ENCODE data around the gene TMEM130.

- no peak for TF ChIP-seq POLR2A (IDR thresholded peaks at IDR 0.05)
- TF ChIP-seq CTCF (IDR thresholded peaks at IDR 0.05): no peak
- TF ChIP-seq POLR2AphosphoS5 (IDR thresholded peaks at IDR 0.05): no peak
- TF ChIP-seq EP300 (IDR thresholded peaks at IDR 0.05): no peak
Observed at GRCh38 chr7:98869597-98870120, at the start of gene TMEM130.

Data from upper lobe of left lung (tissue), 4 donors.